Kidney epithelial cell (primary cell): ENCODE results near the gene TIAM2. TPM values are rescaled to one million over a fixed set of nuclear protein-coding genes. Genes with fewer than 3 reads are reported as not detected.

ENCODE experiments used
- DNase-seq: peaks from one replicate; pipeline ENCODE4 v3.0.0-alpha.2; 2010; ENCODE audit warnings: low read depth
- H3K27me3 ChIP-seq: 2 replicates; pipeline ENCODE4 v1.6.0; 2011; ENCODE audit warnings: low read length; ENCODE audit not compliant: control insufficient read depth, insufficient read depth
- H3K36me3 ChIP-seq: 2 replicates; pipeline ENCODE4 v1.5.1; 2011; ENCODE audit warnings: low read length; ENCODE audit not compliant: control insufficient read depth, insufficient read depth
- H3K4me3 ChIP-seq: 2 replicates; pipeline ENCODE4 v1.5.1; 2011; ENCODE audit warnings: low read depth, mild to moderate bottlenecking, control low read depth, low read length
- CTCF ChIP-seq: IDR thresholded peaks from 2 replicates; pipeline ENCODE4 v1.5.1; 2011; ENCODE audit warnings: mild to moderate bottlenecking, moderate library complexity, low read length, control low read depth, inconsistent platforms; ENCODE audit not compliant: insufficient read depth, poor library complexity, severe bottlenecking
- total RNA-seq: library from RNA; depleted of rRNA; stranded (reverse); fragments of >200 nt; gene quantifications from 2 replicates; pipeline ENCODE4 v1.2.3, GENCODE V29; 2015

The TIAM2 gene
- total RNA-seq, 1 donor from 2014 or later: 21.3 TPM

DNA sequence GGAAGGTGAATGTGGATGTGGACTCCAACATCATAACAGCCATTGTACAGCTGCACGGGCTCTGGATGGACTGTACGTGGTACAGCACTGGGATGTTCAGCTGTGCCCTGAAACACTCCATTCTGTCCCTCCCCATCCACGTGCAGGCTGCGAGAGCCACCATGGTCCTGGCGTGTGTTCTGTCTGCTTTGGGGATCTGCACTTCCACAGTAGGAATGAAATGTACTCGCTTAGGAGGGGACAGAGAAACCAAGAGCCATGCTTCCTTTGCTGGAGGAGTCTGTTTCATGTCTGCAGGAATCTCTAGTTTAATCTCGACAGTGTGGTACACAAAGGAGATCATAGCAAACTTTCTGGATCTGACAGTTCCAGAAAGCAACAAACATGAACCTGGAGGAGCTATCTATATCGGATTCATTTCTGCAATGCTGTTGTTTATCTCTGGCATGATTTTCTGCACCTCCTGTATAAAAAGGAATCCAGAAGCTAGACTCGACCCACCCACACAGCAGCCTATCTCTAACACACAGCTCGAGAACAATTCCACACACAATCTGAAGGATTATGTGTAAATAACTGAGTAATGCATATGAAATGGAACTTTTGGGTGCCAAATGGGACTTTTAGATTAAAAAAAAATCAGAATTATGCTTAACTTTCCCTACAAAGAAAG is 280.8 kb downstream of the TIAM2 start:
- H3K27me3 ChIP-seq: no peaks in the 10 kb centered on the region
- H3K36me3 ChIP-seq: peaks cover 1% of the 10 kb centered on the region
- no peak for TF ChIP-seq CTCF
- no peak for DNase-seq
- H3K4me3 ChIP-seq: no peak overlapping the region

- DNase-seq: no peak
- H3K27me3 ChIP-seq: no peaks in the 10 kb centered on the region
- H3K4me3 ChIP-seq: no peak overlapping the region
- TF ChIP-seq CTCF: no peak
- H3K36me3 ChIP-seq: peaks cover 1% of the 10 kb centered on the region
Observed at GRCh38 chr6:155276638-155277037, 281.5 kb downstream of the TIAM2 start.

- no peak for TF ChIP-seq CTCF
- H3K36me3 ChIP-seq: no peaks in the 10 kb centered on the region
- H3K4me3 ChIP-seq: no peak overlapping the region
- no peaks in the 10 kb centered on the region for H3K27me3 ChIP-seq
- DNase-seq: no peak
Observed at GRCh38 chr6:155278319-155279049, 283.4 kb downstream of the TIAM2 start.

DNA sequence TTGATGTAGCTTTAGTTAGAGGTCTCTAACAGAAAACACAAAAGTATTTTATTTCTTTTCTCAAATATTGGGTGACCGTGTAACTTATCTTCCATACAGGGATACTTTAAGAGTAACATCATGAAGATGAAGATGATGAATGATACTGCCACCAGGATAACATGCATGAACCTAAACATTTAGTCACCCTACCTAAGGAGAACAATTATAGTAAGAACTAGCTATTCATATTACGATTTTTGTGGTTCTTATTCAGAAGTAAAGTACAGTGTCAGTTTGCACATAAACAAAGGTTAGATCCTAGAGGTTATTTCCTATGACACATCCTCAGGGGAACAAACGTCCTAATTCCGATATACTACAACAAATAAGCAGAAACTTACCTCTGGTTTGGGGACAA is 289.7 kb downstream of the TIAM2 start:
- H3K36me3 ChIP-seq: no peaks in the 10 kb centered on the region
- no peak for DNase-seq
- H3K4me3 ChIP-seq: no peak overlapping the region
- no peaks in the 10 kb centered on the region for H3K27me3 ChIP-seq
- no peak for TF ChIP-seq CTCF

DNA sequence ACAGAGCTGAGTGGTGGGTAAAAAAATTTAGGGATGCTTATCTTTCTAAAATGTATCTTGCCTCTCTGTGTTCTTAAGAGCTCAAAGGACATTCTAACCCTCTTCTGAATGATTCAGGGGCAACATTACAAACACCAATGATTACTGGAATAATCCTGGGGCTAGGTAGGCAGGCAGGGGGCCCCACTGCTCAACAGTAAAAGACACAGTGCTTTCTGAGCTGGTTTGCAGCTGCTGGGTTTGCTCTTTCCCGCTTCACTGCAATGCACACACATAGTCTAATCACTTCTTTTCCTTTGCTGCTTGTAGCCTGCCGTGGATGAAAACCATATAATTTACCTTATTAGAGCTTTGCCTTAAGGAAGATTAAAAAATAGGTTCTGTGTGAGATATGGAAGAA is 292.6 kb downstream of the TIAM2 start:
- H3K36me3 ChIP-seq: no peaks in the 10 kb centered on the region
- H3K4me3 ChIP-seq: no peak overlapping the region
- TF ChIP-seq CTCF: no peak
- no peaks in the 10 kb centered on the region for H3K27me3 ChIP-seq
- no peak for DNase-seq
